Measurements from ENCODE around the gene TRIO.

TRIO gene

DNA sequence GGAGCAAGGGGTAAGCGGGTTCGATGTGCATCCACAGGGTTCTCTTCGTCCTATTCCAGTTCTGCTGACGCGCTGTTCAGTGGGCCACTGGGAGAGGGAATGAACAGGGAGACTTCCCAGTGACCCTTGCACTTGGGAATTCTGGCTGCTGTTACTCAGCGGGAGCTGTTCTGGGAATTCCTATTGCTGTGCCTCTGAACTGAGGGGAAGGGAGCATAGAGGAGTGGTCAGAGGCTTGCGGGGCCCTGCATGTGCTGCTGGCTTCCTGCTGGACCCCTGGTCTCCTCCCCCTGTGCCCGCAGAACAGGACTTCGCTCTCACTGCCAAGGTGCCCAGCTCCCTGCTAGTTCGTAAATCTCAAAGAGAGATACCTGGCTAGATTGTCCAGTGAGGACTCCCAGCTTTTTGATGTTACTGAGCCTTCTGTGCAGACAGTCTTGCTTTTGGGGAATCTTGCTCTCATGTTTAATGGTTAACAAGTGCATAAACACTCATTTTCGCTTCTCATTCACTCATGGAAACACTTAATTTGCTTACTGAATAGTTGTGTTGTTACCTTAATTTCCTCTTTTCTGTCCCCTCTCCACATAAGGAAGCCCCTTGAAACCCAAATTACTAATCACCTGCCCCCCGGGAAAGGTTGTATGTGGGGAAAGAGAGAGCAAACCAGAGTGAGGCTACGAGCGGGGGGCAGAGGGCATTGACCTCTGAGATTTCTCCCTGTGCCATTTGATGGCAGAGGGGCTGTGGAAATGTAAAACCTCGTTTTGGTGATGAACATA lies 5.9 kb downstream of the TRIO start:
- DNase-seq: no peak

DNA sequence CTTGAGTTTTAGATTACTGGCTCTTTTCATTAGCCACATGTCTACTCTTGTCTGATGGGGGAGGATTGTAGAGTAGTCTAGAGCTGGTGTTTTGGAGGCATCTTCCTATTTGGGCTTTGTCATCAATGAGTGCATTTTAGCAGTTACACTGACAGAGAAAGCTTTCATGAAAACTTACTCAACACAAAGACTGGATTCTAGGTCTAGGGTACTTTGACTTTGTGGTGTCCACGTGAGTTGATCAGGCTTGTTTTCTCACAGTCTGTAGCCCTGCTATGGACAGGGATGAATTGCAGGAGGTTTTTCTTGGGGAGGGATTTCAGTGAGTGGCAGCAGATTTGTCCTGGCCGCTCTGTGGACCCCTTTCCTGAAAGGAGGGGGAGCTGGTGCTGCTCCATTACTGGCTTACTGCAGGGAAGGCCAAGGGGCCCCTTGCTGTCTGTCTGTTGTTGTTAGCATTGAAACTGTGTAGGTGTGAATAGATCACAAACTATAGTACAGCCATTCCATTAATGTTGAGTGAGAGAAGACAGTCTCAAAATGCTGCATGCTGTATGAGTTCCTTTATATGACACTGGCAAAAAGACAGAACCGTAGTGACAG lies 6.6 kb downstream of the TRIO start:
- no peak for DNase-seq

DNA sequence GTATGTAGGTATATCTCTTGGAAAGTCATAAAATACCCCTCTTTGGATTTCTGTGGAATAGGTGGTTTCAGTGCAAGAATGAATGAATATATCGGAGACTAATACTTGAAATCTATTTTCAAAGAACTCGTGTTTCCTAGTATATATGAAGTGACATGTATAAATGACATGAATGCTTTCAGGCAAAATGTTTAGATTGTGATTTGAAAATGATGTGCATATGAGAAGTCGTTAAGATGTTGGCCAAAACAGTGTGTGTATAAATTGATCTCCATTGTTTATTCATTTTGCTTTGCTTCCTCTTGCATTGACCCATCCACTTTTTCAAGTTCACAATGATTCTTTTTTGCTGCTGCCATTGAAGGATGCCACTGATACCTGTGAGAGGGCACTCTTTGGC lies 8.3 kb downstream of the TRIO start:
- DNase-seq: no peak

DNA sequence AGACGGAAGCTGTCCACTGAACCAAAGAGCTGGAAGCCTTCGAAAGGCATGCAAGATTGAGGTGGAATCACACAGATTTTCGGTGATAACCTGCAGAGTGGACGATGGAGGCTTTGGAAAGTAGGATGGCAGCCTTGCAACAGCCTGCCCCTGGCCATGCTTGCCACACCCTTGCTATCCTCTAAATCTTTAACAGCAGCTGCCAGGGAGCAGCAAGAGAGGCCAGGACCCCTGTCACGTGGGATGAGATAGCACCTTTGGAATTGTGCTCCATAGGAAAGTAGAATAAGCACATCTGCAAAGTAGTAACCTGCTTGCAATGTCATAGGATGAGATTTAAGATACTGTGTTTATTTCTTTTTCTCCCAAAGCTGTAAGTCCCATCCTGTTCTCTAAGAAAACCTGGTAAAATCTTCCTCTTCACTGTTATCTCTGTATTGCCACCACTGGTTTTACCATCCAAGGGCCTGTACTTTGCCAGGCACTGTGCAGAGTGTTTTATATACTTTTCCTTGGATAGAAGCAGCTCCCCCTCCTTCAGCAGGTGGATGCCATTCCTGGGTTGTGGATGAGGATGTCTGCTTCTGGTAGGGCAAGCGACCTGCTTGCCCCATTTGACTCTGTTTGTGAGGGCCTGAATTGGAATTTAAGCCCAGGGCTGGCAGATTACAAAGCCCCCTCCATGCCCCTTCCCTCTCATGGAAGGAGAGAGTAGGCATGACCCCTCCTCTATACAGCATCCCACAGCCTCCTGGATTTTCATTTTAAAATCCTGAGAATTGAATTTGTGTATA lies 10.1 kb downstream of the TRIO start:
- DNase-seq: no peak

DNA sequence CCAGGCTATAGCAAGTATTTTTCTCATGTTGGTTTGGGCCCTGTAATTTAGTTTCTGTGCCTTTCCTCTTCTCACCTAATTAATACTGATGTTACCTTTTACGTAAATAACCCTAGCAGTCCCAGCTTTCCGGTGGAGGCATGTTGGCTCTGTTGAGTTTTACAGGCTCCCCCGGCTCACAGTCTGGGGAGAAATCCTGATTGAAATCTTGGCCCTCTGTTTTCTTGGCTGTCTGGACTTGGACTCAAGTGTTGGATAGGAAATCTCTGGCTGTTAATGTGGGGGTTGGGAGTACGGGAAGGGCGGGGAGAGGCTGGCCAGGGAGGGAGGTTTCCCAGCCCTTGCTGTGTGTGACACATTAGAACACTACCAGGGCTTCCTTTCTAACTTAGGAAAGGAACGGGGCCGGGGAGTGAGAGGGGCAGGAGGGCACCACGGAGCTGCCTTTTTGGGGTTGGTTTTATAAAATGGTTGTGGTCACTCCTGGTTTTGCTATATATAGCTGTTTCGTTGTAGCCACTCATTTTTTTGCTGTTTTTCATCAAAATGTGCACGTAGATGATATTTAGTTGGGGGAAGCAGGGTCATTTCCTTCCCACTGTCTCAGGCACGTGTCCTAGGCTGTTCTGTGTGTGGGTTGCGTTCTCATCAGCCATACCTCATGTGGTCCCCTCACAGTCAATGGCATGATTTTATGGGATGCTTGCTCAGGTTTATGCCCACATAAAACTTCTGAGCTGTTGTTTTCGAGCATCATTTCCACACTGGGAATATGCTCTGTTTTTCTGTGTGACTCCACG lies 11.0 kb downstream of the TRIO start:
- DNase-seq: peak; percentile 46

DNA sequence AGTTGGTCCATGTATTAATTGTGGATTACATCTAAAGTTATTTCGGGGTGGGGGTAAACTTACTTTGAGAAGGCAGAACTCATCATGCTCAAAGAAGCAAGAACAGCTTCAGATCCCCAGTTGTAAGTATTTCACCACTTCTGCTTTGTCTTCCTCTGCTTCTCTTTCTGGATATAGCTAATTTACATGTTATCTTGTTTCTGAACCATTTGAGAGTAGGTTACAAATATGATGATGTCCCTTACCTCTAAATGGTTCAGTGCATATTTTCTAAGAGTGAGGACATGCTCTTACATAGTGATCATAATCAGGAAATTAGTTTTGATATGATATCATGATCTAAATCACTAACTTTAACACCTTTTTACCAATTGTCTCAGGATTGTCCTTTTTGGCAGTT lies 11.9 kb downstream of the TRIO start:
- no peak for DNase-seq

DNA sequence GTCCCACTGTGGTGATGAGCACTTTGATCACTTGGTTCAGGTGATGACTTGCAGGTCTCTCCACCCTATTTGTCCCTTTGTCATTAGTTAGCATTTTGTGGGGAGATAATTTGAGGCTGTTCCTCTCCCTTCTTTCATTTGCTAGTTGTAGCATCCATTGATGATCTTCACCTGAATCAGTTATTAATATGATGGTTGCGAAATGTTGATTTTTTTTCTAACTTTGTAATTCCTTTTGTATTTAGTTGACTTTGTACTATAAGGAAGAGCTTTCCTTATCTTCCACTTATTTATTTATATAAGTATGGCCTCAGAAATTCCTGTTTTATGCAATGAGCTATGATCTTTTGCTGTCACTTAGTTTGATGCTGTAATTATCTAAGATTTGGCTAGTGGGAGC lies 12.6 kb downstream of the TRIO start:
- DNase-seq: no peak

DNA sequence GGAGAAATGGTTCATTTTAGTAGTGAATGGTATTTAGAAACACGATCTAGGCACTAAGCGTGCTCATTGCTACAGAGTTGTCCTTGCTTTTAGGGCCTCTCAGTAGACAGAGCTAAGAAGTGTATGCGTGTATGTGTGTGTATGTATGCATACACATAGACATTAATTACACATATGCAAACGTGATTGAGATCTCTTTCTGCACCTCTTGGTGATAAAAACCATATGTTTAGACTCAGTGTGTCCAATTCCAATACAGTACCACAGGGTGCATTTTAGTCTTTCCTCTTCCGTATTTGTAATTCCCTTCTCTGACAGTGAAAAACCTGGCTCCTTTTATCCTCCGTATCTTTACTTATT lies 13.1 kb downstream of the TRIO start:
- no peak for DNase-seq

DNA sequence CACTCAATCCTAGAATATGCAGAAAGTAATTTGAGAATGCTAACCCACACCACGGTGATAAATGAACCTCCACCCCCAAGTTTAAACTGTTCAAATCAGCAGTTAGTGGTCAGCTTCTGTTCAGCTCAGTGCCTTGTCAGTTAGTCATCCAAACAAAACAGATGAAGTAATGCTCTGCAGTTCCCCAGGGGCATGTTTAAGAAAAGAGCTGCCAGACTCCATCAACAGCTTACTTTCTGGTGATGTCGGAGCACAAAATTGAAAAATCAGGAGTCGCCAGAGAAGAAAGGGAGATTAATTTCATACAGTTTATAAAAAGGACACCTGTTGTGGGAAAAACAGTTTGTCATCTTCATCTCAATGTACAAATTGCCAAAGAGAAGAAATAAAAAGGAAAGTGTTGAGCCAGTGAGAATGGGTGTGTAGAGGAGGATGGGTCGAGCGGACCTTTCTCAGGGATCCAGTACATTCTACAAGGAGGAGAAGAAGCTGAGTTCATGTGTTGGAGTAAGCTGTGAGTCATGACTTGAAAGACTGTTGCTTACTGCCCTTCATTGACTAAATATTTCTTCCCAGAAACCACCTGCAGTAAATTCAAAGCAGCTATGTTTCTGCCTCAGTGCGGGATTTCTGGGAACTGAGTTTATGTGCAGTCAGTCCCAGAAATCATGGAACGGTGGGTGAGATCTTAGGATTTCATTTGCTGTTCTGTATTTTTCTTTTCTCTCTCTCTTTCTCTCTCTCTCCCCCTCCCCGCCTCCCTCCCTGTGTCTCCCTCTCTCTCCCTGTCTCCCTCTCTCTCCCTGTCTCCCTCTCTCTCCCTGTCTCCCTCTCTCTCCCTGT lies 13.7 kb downstream of the TRIO start:
- DNase-seq: no peak

DNA sequence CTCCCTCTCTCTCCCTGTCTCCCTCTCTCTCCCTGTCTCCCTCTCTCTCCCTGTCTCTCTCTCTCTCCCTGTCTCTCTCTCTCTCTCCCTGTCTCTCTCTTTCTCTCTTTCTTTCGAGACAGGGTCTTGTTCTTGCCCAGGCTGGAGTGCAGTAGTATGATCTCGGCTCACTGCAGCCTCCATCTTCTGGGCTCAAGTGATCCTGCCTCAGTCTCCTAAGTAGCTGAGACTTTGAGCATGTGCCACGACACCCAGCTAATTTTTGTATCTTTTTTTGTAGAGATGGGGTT lies 14.3 kb downstream of the TRIO start:
- no peak for DNase-seq

DNA sequence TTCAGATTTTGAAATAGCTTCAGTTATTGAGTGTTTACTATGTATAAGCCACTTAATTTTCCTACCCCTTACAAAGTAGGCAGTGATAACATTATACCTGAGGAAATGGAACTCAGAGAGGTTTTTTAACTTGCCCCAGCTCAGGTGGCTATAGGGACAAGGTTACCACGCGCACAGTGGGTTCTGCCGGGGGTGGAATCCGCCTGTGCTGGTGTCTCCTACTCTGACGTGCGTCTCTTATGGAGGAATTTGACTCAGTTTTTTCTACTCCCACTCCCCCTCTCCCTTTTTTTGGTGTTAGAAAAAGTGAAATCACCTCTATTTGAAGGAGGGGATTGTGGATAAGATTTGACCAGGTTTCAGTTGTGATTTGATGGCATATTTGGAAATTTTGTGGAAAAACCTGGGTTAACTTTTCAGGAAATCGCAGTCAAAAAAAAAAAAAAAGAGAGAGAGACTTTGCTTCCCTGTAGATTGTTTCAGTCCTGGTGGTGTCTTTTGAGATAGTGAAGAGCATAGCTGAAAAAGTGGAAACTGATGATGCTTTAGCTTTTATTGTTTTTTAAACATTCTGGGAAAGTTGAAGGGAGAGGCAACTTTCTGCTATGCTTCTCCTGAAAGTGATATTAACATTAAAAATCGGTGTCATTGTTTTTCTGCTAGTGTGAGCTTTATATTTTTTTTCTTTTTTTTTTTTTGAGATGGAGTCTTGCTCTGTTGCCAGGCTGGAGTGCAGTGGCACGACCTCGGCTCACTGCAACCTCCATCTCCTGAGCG lies 15.9 kb downstream of the TRIO start:
- DNase-seq: no peak

DNA sequence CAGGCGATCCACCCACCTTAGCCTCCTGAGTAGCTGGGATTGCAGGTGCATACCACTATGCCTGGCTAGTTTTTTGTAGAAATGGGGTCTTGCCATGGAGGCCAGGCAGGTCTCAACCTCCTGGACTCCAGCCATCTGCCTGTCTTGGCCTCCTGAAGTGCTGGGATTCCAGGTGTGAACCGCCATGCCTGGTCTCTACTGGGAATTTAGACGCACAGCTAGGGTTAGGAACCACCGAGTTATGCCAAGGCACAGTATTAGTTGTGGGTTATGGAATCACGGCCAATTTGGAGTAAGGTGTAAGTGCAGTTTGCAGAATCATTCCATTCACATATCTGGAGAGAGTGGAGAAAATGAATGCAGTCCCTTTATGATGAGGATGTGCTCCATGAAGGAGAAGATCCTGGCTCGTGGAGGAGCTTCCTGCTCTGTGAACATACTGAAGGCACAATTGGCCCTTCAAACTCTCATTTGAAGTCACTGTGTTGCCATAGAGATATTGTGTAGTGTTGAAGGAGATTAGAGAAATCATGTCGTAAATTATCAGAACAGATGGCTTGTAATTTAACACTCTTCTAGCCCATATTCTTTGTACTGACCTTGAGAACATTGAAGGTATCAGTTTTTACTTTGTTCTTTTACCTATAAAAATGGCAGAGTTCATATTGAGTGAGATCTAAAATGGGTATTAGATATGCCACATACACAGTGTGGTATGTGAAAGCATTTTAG lies 18.8 kb downstream of the TRIO start:
- no peak for DNase-seq

DNA sequence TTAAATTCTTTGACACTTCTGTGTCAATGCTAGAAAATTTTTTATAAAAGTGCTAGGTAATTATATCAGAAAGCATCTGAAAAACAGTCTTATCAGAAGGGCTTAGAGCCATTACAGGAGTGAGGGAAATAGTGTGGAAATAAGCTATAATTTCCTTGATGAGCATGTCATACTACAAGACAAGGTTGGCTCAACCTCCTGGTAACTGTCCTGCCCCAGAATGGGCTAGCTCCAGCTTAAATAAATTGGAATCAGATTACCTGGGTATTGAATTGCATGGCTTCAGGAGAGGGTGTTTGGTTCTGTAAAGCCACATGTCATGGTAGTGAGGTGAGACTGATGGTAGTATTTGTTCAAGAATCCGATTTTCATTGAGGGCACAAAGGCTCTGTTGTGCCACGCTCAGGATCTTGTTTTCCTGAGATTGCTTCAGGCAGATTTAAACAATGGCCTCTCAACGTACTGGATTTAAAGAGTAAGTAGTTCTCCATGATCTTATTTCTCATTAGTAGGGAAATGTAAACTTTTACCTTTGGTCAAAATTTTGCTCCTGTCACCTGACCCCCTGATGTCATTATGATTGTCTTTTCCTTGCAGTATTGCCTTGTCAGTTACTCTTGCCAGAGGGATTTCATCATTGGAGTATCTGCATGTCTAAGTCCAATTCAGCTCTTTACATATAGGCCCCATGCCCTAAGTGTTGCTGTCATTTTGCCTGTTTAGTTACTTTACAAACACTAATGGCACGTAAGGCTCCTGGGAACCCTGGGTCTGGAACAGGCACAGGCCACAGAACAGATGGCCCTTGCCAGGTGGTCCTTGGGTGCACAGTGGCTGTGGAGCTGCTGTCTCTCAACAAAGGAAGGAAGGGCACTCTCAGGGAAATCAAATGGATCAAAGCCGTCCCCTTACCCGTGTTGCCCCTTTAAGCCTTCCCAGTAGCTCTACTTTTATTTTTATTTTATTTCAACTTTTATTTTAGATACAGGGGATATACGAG lies 21.3 kb downstream of the TRIO start:
- no peak for DNase-seq

DNA sequence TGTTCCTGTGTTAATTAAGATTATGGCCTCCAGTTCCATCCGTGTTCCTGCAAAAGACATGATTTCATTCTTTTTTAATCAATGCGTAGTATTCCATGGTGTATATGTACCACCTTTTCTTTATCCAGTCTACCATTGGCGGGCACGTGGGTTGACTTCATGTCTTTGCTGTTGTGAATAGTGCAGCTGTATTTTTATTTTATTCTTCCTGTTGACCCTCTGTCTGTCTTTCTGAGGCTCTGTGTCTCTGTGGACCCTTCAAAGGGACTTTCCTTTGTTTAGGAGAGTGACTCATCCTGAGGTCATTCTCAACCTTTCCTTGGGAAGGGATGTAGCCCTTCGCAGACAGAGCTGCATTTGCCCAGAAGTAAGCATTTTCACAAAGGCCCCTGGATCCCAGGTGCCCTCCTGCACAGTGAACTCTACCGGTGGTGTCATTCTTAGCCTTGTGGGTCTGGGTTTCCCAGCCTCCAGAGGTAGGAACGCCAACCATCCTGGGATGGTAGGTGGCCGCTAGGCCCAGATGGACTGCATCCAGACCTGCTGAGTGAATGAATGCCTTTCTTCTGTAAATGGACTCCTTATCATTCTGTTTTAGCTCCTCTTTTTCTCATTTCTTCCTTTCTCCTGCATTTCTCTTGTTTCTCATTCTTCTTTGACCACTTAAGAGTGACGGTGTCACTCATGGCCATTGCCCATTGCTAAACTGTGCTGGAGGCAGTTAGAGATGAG lies 22.4 kb downstream of the TRIO start:
- no peak for DNase-seq

DNA sequence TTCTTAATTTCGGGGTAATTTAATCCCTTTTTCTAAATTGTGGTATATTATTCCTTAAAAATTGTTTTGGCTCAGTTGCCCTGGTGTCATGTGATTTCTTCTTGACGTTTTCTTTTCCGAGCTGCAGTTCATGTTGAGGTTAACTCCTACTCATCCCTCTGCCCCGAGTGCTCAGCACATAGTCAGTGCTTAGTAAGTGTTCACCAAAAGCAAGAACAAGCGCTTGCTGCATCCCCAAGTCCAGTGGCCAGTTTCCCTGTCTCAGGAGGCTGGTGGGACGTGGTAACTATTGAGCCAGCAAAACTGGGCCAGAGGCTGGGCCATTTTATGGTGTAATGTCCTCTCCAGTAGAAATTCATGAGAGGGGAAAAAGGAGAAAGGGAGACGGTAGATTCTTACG lies 23.3 kb downstream of the TRIO start:
- DNase-seq: no peak

DNA sequence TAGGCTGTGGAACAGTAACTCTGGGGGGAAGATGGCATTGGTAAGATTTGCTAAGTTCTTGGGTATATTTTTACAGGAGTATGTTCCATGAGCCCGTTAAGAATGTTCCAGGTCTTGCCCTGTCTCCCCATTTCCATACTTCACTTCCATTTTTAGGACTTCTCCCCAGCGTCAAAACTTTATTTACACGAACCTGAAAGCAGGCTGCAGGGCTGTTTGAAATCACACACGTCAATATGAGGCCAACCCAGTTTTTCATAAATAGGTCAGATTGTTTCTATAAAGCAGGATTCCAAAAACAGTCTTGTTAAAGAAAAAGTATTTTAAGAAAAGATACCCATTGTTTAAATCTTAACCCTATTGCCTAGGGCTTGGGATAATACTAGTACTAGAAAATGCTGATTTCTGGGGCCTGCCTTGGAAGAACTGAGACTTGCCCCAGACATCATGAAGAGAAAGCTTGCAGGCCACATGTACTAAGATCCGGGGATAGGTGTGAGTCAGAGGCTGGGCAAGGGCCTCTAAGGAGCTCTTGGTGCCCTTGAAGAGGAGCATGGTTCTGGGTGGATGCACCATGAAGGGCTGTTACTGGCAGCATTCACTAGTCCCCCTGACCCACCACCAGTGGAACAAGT lies 24.2 kb downstream of the TRIO start:
- DNase-seq: no peak

DNA sequence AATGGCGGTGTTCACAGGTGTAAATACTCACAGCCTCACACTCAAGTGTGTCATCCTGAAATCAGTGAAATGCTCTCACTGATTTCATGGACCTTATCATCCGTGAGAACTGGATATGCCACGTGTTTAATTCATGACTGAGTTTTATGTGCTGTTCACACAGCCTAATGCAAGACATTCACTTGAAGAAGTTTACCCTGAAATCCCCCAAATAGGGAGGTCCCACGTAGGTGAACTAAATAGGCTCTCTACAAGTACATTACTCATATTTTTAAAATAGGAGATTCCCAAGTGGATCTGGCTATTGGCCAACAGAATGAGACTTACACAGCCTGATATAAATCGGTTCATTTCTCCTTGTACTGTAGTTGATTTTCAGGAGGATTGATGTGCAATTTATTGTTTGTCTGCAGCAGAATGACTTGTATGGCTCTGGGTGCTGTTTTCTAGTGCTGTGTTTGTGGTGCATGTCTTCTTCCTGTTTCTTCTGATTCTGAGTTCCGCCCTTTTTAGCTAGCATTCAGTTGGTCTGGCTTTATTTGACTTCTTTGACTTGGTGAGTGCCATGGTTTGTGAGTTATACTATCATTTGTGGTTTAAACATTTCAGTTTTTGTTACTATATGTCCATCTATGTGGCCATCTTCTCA lies 25.1 kb downstream of the TRIO start:
- DNase-seq: no peak

DNA sequence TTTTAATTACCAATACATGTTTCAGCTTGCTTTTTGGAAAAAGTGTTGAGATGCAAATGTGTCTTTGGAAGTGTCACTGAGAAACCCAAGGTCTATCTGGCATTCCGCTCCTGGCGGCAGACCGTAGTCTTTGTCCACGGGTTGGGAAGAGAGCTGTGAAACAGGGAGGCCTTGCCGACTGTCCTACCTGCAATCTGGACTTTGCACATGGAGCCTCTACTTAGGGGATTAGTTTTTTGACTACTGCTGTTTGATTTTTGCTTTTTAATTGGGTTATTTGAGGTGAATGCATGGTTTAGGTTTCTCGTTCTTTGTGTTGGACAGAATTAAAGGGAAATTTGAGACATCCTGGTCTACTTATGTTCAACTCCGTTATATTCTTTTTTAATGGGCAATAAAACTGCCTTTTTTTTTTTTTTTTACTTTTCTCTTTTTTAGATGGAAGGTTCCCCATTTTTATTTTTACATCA lies 25.7 kb downstream of the TRIO start:
- DNase-seq: no peak
